PC-9 (cell line): ENCODE data around the gene RNF225. TPM values are rescaled to one million over a fixed set of nuclear protein-coding genes. Genes with fewer than 3 reads are reported as not detected.

Experiments used
- BruUV-seq: library from RNA; stranded (reverse); fragments of 400-500 nt; replicated peaks from 2 replicates; lab custom pipeline; 2021; lab: Mats Ljungman, UMichigan
- CTCF ChIA-PET: fragments of 300-600 bp; sonication (Branson Sonifier 250); formaldehyde crosslinking; loops from one replicate; lab custom pipeline; 2022; ENCODE audit warnings: antibody characterized with exemption; lab: Charles Lee
- POLR2A ChIA-PET: fragments of 300-600 bp; sonication (Branson Sonifier 250); formaldehyde crosslinking; loops from one replicate; lab custom pipeline; 2022; ENCODE audit warnings: antibody characterized with exemption; ENCODE audit not compliant: unreplicated experiment; lab: Charles Lee
- DNase-seq, 2 experiments: peaks; one replicate each; pipeline versions ENCODE4 v3.0.0 to v3.0.0-alpha.2; 2015 to 2022; ENCODE audit warnings: mixed read lengths in 1 of 2
- H2AFZ ChIP-seq: fragments of 200-600 bp; sonication (generic); 2 replicates; pipeline ENCODE4 v1.8.1; 2017; ENCODE audit warnings: antibody characterized with exemption
- H3F3A ChIP-seq: fragments of 200-600 bp; sonication (generic); 2 replicates; pipeline ENCODE4 v1.8.1; 2017; ENCODE audit warnings: antibody characterized with exemption, mild to moderate bottlenecking, low read depth; ENCODE audit not compliant: insufficient read depth
- H3K27ac ChIP-seq: fragments of 200-600 bp; sonication (generic); 2 replicates; pipeline ENCODE4 v1.6.1; 2016; ENCODE audit warnings: mixed run types
- H3K27me3 ChIP-seq: fragments of 200-600 bp; sonication (generic); 2 replicates; pipeline ENCODE4 v1.6.1; 2016; ENCODE audit warnings: low read depth, mixed run types; ENCODE audit not compliant: insufficient read depth
- H3K36me3 ChIP-seq: fragments of 200-600 bp; sonication (generic); 2 replicates; pipeline ENCODE4 v1.6.1; 2016; ENCODE audit warnings: low read depth, mixed run types
- H3K4me1 ChIP-seq: fragments of 200-600 bp; sonication (generic); replicated peaks from 2 replicates; pipeline ENCODE4 v1.6.1; 2016; ENCODE audit warnings: mixed run types; ENCODE audit not compliant: insufficient read depth
- H3K4me2 ChIP-seq: fragments of 200-600 bp; sonication (generic); 2 replicates; pipeline ENCODE4 v1.6.1; 2017; ENCODE audit warnings: mixed run types
- H3K4me3 ChIP-seq: fragments of 200-600 bp; sonication (generic); 2 replicates; pipeline ENCODE4 v1.6.1; 2016; ENCODE audit warnings: mixed run types
- H3K79me2 ChIP-seq: fragments of 200-600 bp; sonication (generic); 2 replicates; pipeline ENCODE4 v1.6.1; 2017; ENCODE audit warnings: low read depth, mixed run types
- H3K9me2 ChIP-seq: fragments of 200-600 bp; sonication (generic); 2 replicates; pipeline ENCODE4 v1.8.1; 2017; ENCODE audit warnings: mild to moderate bottlenecking; ENCODE audit not compliant: insufficient read depth
- H3K9me3 ChIP-seq: fragments of 200-600 bp; sonication (generic); 2 replicates; pipeline ENCODE4 v1.8.1; 2016; ENCODE audit warnings: low read depth; ENCODE audit not compliant: insufficient read depth
- H4K20me1 ChIP-seq: fragments of 200-600 bp; sonication (generic); 2 replicates; pipeline ENCODE4 v1.8.1; 2017; ENCODE audit not compliant: insufficient read depth
- CTCF ChIP-seq: fragments of 200-600 bp; sonication (generic); conservative IDR thresholded peaks from 2 replicates; pipeline ENCODE4 v1.6.1; 2017; ENCODE audit warnings: mixed run types, antibody characterized with exemption, mild to moderate bottlenecking, moderate library complexity
- EZH2 ChIP-seq: fragments of 200-600 bp; sonication (generic); IDR thresholded peaks from 2 replicates; pipeline ENCODE4 v1.8.0; 2017; ENCODE audit warnings: antibody characterized with exemption, low read depth
- intact Hi-C: fragments of 100-400 bp; cut with micrococcal nuclease; formaldehyde crosslinking; loops from one replicate; pipeline ENCODE4 v1.10.0; 2022; ENCODE audit not compliant: unreplicated experiment
- total RNA-seq: library from RNA; stranded (reverse); gene quantifications from 2 replicates; pipeline ENCODE4 v1.2.3, GENCODE V29; 2021

RNF225 gene
- total RNA-seq, 1 experiment from 2014 or later, result 0.61 TPM

DNA sequence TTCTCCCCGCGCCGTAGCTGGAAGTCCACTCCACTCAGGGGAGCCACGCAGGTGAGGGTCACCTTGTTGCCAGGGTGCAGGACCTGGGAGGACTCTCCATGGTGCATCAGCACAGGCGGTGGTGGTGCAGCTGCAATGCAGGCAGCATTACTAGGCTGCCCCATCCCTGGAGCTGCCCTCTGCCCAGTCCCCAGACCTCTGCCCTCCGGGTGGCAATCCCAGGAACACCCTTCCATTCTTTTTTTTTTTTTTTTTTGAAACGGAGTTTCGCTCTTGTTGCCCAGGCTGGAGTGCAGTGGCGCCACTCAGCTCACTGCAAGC is 43.9 kb upstream of the RNF225 start:
- H3K4me1 ChIP-seq, result no peaks in the 10 kb centered on the region
- no peaks in the 10 kb centered on the region for H3K36me3 ChIP-seq
- H3K27ac ChIP-seq, result no peak overlapping the region
- H3K79me2 ChIP-seq, result no peaks in the 10 kb centered on the region
- no peaks in the 10 kb centered on the region for H4K20me1 ChIP-seq
- H3K4me2 ChIP-seq, result no peak overlapping the region
- ChIA-PET POLR2A (interaction anchor here (0.6 to 0.7 kb wide), 2 partner anchors 28 to 80 kb away, joined by 3 to 26 read pairs; no protein-coding TSS in a partner anchor), CTCF (no interaction called here)
- no peak overlapping the region for H3K4me3 ChIP-seq
- intact Hi-C loops, result no loop called here
- no peaks in the 10 kb centered on the region for H3F3A ChIP-seq
- H3K9me2 ChIP-seq, result no peaks in the 10 kb centered on the region
- no peaks in the 10 kb centered on the region for H3K9me3 ChIP-seq
- TF ChIP-seq EZH2, result no peak
- no peak for TF ChIP-seq CTCF
- no peak overlapping the region for H2AFZ ChIP-seq
- BruUV-seq, result no TSS peak
- no peaks in the 10 kb centered on the region for H3K27me3 ChIP-seq
- no peak for DNase-seq

DNA sequence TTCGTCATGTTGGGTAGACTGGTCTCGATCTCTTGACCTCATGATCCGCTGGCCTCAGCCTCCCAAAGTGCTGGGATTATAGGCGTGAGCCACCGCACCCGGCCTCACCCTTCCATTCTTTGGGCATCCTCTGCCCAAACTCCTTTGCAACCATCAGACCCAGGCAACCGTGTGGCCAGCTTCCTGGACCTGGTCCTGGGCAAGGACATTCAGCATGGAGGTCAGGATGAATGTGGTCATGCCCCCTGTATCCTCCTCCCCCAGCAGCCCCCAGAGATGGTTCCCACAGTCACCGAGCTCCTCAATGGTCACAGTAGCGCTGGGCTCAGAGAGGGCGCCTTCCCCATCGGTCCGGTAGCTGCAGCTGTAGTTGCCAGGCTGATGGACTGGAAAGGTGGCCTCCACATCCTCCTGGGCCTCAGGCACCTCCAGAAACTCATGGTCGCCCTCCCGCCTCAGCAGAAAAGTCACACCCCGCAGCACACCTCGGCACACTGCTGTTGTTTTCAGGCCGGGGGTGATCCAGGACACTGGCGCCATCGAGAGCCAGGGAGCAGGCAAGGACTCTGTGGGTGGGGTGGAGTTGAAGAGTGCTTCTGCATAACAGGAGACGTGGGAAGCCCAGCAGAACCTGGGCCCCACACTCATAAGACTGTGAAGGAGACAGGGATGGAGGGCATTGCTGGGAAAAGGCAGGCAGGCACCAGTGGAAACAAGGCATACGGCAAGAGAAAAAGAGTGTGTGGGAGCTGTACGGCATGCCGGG is 43.3 kb upstream of the RNF225 start:
- POLR2A ChIA-PET, result interaction anchor here (0.6 to 0.7 kb wide), 2 partner anchors 28 to 80 kb away, joined by 3 to 26 read pairs; no protein-coding TSS in a partner anchor
- Histone ChIP-seq H3K9me2 (no peaks in the 10 kb centered on the region), H3K9me3 (no peaks in the 10 kb centered on the region), H3K4me3 (no peak overlapping the region), H3K36me3 (no peaks in the 10 kb centered on the region), H3K4me1 (no peaks in the 10 kb centered on the region), H2AFZ (no peak overlapping the region), H3F3A (no peaks in the 10 kb centered on the region), H3K27me3 (no peaks in the 10 kb centered on the region), H4K20me1 (no peaks in the 10 kb centered on the region), H3K27ac (no peak overlapping the region), H3K4me2 (no peak overlapping the region), H3K79me2 (no peaks in the 10 kb centered on the region)
- TF ChIP-seq EZH2 (no peak), CTCF (no peak)
- BruUV-seq, result no TSS peak
- intact Hi-C loops, result no loop called here
- CTCF ChIA-PET, result no interaction called here
- DNase-seq, result no peak

GRCh38 chr19:58352760-58353671 is 42.4 kb upstream of the RNF225 start, which contains the start of gene A1BG:
TSS of gene A1BG (minus strand) at chr19:58353492. CDS start at chr19:58353437, 55 bp downstream.
- no TSS peak for BruUV-seq
- Histone ChIP-seq H3K4me1 (no peaks in the 10 kb centered on the region), H3K4me2 (no peak within 1 kb of the TSS), H3K27me3 (no peaks in the 10 kb centered on the region), H3K9me3 (no peaks in the 10 kb centered on the region), H3K36me3 (no peaks in the 10 kb centered on the region), H3K9me2 (no peaks in the 10 kb centered on the region), H3K79me2 (no peaks in the 10 kb centered on the region), H3F3A (no peaks in the 10 kb centered on the region), H4K20me1 (no peaks in the 10 kb centered on the region), H3K27ac (no peak within 1 kb of the TSS), H2AFZ (no peak within 1 kb of the TSS), H3K4me3 (no peak within 1 kb of the TSS)
- no peak for TF ChIP-seq EZH2
- no peak for TF ChIP-seq CTCF
- no peak for DNase-seq
- POLR2A ChIA-PET, result no interaction called here
- intact Hi-C loops, result no loop called here
- CTCF ChIA-PET, result no interaction called here
